Measurements from ENCODE around the gene TNFAIP8L3. TPM values are rescaled to one million over a fixed set of nuclear protein-coding genes. Genes with fewer than 3 reads are reported as not detected.

Gene TNFAIP8L3
- total and polyA plus RNA-seq, 5 donors from 2014 or later, result not detected

GRCh38 chr15:51100785-51101489 is 6.2 kb upstream of the TNFAIP8L3 start:
- DNase-seq, result no peak
- peaks cover 0 to 9% (median 0%) of the 10 kb centered on the region in 7 donors for H3K9me3 Mint-ChIP-seq
- no peaks in the 10 kb centered on the region for H3K4me1 Mint-ChIP-seq
- no peak overlapping the region for H3K27ac ChIP-seq (ENCODE audit: insufficient read depth, low read length, poor library complexity, severe bottlenecking)
- no peaks in the 10 kb centered on the region for H3K9me3 ChIP-seq (ENCODE audit: control insufficient read depth in 2 of 2, low read length in 2 of 2)
- H3K27me3 Mint-ChIP-seq, result peaks cover 36% of the 10 kb centered on the region
- no peak overlapping the region for H3K4me3 Mint-ChIP-seq
- H3K36me3 ChIP-seq (ENCODE audit: control insufficient read depth, insufficient read depth, low read length), result no peaks in the 10 kb centered on the region
- H3K36me3 Mint-ChIP-seq, result no peaks in the 10 kb centered on the region
- no peak for ATAC-seq (ENCODE audit: low read depth in 2 of 2)
- no peak overlapping the region for H3K4me3 ChIP-seq (ENCODE audit: low read depth, low read length)
- H3K27me3 ChIP-seq (ENCODE audit: control insufficient read depth, insufficient read depth, low read length), result peaks cover 25% of the 10 kb centered on the region
- H3K4me1 ChIP-seq (ENCODE audit: control insufficient read depth, insufficient read depth, low read length, poor library complexity, severe bottlenecking), result no peaks in the 10 kb centered on the region
- H3K27ac Mint-ChIP-seq, result no peak overlapping the region

GRCh38 chr15:51099185-51099584 is 4.5 kb upstream of the TNFAIP8L3 start:
- Mint-ChIP-seq H3K27me3 (peaks cover 42% of the 10 kb centered on the region), H3K27ac (no peak overlapping the region), H3K9me3 (peaks cover 0 to 5% (median 0%) of the 10 kb centered on the region in 7 donors), H3K4me3 (no peak overlapping the region), H3K36me3 (no peaks in the 10 kb centered on the region), H3K4me1 (peaks cover 0 to 2% (median 0%) of the 10 kb centered on the region in 4 donors)
- no peaks in the 10 kb centered on the region for H3K9me3 ChIP-seq (ENCODE audit: control insufficient read depth in 2 of 2, low read length in 2 of 2)
- H3K4me1 ChIP-seq (ENCODE audit: control insufficient read depth, insufficient read depth, low read length, poor library complexity, severe bottlenecking), result no peaks in the 10 kb centered on the region
- ATAC-seq (ENCODE audit: low read depth in 2 of 2) (no peak), DNase-seq (no peak)
- no peak overlapping the region for H3K27ac ChIP-seq (ENCODE audit: insufficient read depth, low read length, poor library complexity, severe bottlenecking)
- H3K4me3 ChIP-seq (ENCODE audit: low read depth, low read length), result no peak overlapping the region
- H3K36me3 ChIP-seq (ENCODE audit: control insufficient read depth, insufficient read depth, low read length), result no peaks in the 10 kb centered on the region
- peaks cover 28% of the 10 kb centered on the region for H3K27me3 ChIP-seq (ENCODE audit: control insufficient read depth, insufficient read depth, low read length)

- no peaks in the 10 kb centered on the region for H3K36me3 Mint-ChIP-seq
- Histone ChIP-seq H3K36me3 (ENCODE audit: control insufficient read depth, insufficient read depth, low read length) (no peaks in the 10 kb centered on the region), H3K4me3 (ENCODE audit: low read depth, low read length) (no peak overlapping the region), H3K9me3 (ENCODE audit: control insufficient read depth in 2 of 2, low read length in 2 of 2) (no peaks in the 10 kb centered on the region), H3K4me1 (ENCODE audit: control insufficient read depth, insufficient read depth, low read length, poor library complexity, severe bottlenecking) (no peaks in the 10 kb centered on the region), H3K27me3 (ENCODE audit: control insufficient read depth, insufficient read depth, low read length) (peaks cover 23% of the 10 kb centered on the region), H3K27ac (ENCODE audit: insufficient read depth, low read length, poor library complexity, severe bottlenecking) (no peak overlapping the region)
- H3K27me3 Mint-ChIP-seq, result peaks cover 51% of the 10 kb centered on the region
- peaks cover 0 to 6% (median 0%) of the 10 kb centered on the region in 4 donors for H3K4me1 Mint-ChIP-seq
- no peak overlapping the region for H3K27ac Mint-ChIP-seq
- DNase-seq (no peak), ATAC-seq (ENCODE audit: low read depth in 2 of 2) (no peak)
- H3K4me3 Mint-ChIP-seq, result no peak overlapping the region
- peaks cover 0 to 7% (median 0%) of the 10 kb centered on the region in 7 donors for H3K9me3 Mint-ChIP-seq
Measured at GRCh38 chr15:51098331-51098619, 3.6 kb upstream of the TNFAIP8L3 start.

- no peak overlapping the region for H3K27ac Mint-ChIP-seq
- H3K4me1 ChIP-seq (ENCODE audit: control insufficient read depth, insufficient read depth, low read length, poor library complexity, severe bottlenecking), result no peaks in the 10 kb centered on the region
- H3K9me3 ChIP-seq (ENCODE audit: control insufficient read depth in 2 of 2, low read length in 2 of 2), result no peaks in the 10 kb centered on the region
- H3K36me3 Mint-ChIP-seq, result no peaks in the 10 kb centered on the region
- H3K27me3 ChIP-seq (ENCODE audit: control insufficient read depth, insufficient read depth, low read length), result peaks cover 23% of the 10 kb centered on the region
- H3K36me3 ChIP-seq (ENCODE audit: control insufficient read depth, insufficient read depth, low read length), result no peaks in the 10 kb centered on the region
- H3K4me3 Mint-ChIP-seq, result no peak overlapping the region
- no peak overlapping the region for H3K4me3 ChIP-seq (ENCODE audit: low read depth, low read length)
- DNase-seq (no peak), ATAC-seq (ENCODE audit: low read depth in 2 of 2) (no peak)
- peaks cover 57% of the 10 kb centered on the region for H3K27me3 Mint-ChIP-seq
- H3K4me1 Mint-ChIP-seq, result peaks cover 0 to 6% (median 1%) of the 10 kb centered on the region in 4 donors
- peaks cover 0 to 6% (median 0%) of the 10 kb centered on the region in 7 donors for H3K9me3 Mint-ChIP-seq
- no peak overlapping the region for H3K27ac ChIP-seq (ENCODE audit: insufficient read depth, low read length, poor library complexity, severe bottlenecking)
Measured at GRCh38 chr15:51097553-51098330, 3.0 kb upstream of the TNFAIP8L3 start.

- Mint-ChIP-seq H3K9me3 (peaks cover 0 to 6% (median 0%) of the 10 kb centered on the region in 7 donors), H3K27me3 (peaks cover 64% of the 10 kb centered on the region), H3K4me1 (peaks cover 0 to 6% (median 2%) of the 10 kb centered on the region in 4 donors), H3K27ac (no peak overlapping the region), H3K4me3 (no peak overlapping the region), H3K36me3 (no peaks in the 10 kb centered on the region)
- H3K4me3 ChIP-seq (ENCODE audit: low read depth, low read length), result no peak overlapping the region
- ATAC-seq (ENCODE audit: low read depth in 2 of 2), result no peak
- no peak for DNase-seq
- no peaks in the 10 kb centered on the region for H3K4me1 ChIP-seq (ENCODE audit: control insufficient read depth, insufficient read depth, low read length, poor library complexity, severe bottlenecking)
- H3K27me3 ChIP-seq (ENCODE audit: control insufficient read depth, insufficient read depth, low read length), result peaks cover 26% of the 10 kb centered on the region
- H3K9me3 ChIP-seq (ENCODE audit: control insufficient read depth in 2 of 2, low read length in 2 of 2), result no peaks in the 10 kb centered on the region
- no peak overlapping the region for H3K27ac ChIP-seq (ENCODE audit: insufficient read depth, low read length, poor library complexity, severe bottlenecking)
- H3K36me3 ChIP-seq (ENCODE audit: control insufficient read depth, insufficient read depth, low read length), result no peaks in the 10 kb centered on the region
Measured at GRCh38 chr15:51096976-51097375, 2.3 kb upstream of the TNFAIP8L3 start.

GRCh38 chr15:51095681-51096331 is 1.1 kb upstream of the TNFAIP8L3 start:
- Histone ChIP-seq H3K4me3 (ENCODE audit: low read depth, low read length) (no peak overlapping the region), H3K27ac (ENCODE audit: insufficient read depth, low read length, poor library complexity, severe bottlenecking) (no peak overlapping the region), H3K9me3 (ENCODE audit: control insufficient read depth in 2 of 2, low read length in 2 of 2) (no peaks in the 10 kb centered on the region), H3K36me3 (ENCODE audit: control insufficient read depth, insufficient read depth, low read length) (no peaks in the 10 kb centered on the region), H3K27me3 (ENCODE audit: control insufficient read depth, insufficient read depth, low read length) (peaks cover 34% of the 10 kb centered on the region), H3K4me1 (ENCODE audit: control insufficient read depth, insufficient read depth, low read length, poor library complexity, severe bottlenecking) (no peaks in the 10 kb centered on the region)
- H3K9me3 Mint-ChIP-seq, result peaks cover 0 to 6% (median 0%) of the 10 kb centered on the region in 7 donors
- H3K27ac Mint-ChIP-seq, result no peak overlapping the region
- H3K36me3 Mint-ChIP-seq, result no peaks in the 10 kb centered on the region
- DNase-seq, result no peak
- ATAC-seq (ENCODE audit: low read depth in 2 of 2), result no peak
- peak overlapping the region in 1 of 4 donors; percentile 1 for H3K4me3 Mint-ChIP-seq
- H3K27me3 Mint-ChIP-seq, result peaks cover 73% of the 10 kb centered on the region
- H3K4me1 Mint-ChIP-seq, result peaks cover 0 to 6% (median 2%) of the 10 kb centered on the region in 4 donors

GRCh38 chr15:51093839-51094605 is 684 bp downstream of the TNFAIP8L3 start:
- DNase-seq (no peak), ATAC-seq (ENCODE audit: low read depth in 2 of 2) (no peak)

More at GRCh38 chr15:51093839-51094605, 684 bp downstream of the TNFAIP8L3 start:
- Mint-ChIP-seq H3K4me3 (peak overlapping the region in 1 of 4 donors; percentile 16), H3K27me3 (peaks cover 85% of the 10 kb centered on the region), H3K9me3 (peaks cover 0 to 2% (median 0%) of the 10 kb centered on the region in 7 donors), H3K36me3 (no peaks in the 10 kb centered on the region), H3K4me1 (peaks cover 0 to 6% (median 2%) of the 10 kb centered on the region in 4 donors), H3K27ac (no peak overlapping the region)
- Histone ChIP-seq H3K4me3 (ENCODE audit: low read depth, low read length) (no peak overlapping the region), H3K27ac (ENCODE audit: insufficient read depth, low read length, poor library complexity, severe bottlenecking) (no peak overlapping the region), H3K36me3 (ENCODE audit: control insufficient read depth, insufficient read depth, low read length) (no peaks in the 10 kb centered on the region), H3K27me3 (ENCODE audit: control insufficient read depth, insufficient read depth, low read length) (peaks cover 36% of the 10 kb centered on the region), H3K9me3 (ENCODE audit: control insufficient read depth in 2 of 2, low read length in 2 of 2) (no peaks in the 10 kb centered on the region), H3K4me1 (ENCODE audit: control insufficient read depth, insufficient read depth, low read length, poor library complexity, severe bottlenecking) (no peaks in the 10 kb centered on the region)
